OCI-LY3 (cell line): ENCODE measurements around the gene ERGIC1.

Experiments
- H2AFZ ChIP-seq: fragments of 200-600, 300-600 bp; shearing (Covaris generic); 2 replicates; pipeline ENCODE4 v1.6.0; 2014; ENCODE audit warnings: antibody characterized with exemption, low read depth, low read length
- H3K27ac ChIP-seq: fragments of 200-600, 300-600 bp; sonication (generic); 2 replicates; pipeline ENCODE4 v1.5.1; 2014; ENCODE audit warnings: mild to moderate bottlenecking, low read length, moderate library complexity, mixed read lengths
- H3K27me3 ChIP-seq: fragments of 200-600, 300-600 bp; sonication (generic); 2 replicates; pipeline ENCODE4 v1.6.1; 2014; ENCODE audit warnings: low read depth, low read length, mixed read lengths
- H3K36me3 ChIP-seq: fragments of 200-600, 300-600 bp; sonication (generic); replicated peaks from 2 replicates; pipeline ENCODE3; 2014; ENCODE audit warnings: low read depth, low read length, mixed read lengths
- H3K4me1 ChIP-seq: fragments of 300-600, 200-600 bp; sonication (generic); 2 replicates; pipeline ENCODE4 v1.6.1; 2014; ENCODE audit warnings: low read length, mixed read lengths
- H3K4me2 ChIP-seq: fragments of 200-600, 300-600 bp; sonication (generic); 2 replicates; pipeline ENCODE4 v1.6.1; 2014; ENCODE audit warnings: low read length, mixed read lengths
- H3K4me3 ChIP-seq: fragments of 300-600, 200-600 bp; sonication (generic); 2 replicates; pipeline ENCODE4 v1.5.1; 2014; ENCODE audit warnings: antibody characterized with exemption, mild to moderate bottlenecking, low read length, moderate library complexity
- H3K79me2 ChIP-seq: fragments of 300-600, 200-600 bp; shearing (Covaris generic); 2 replicates; pipeline ENCODE4 v1.6.1; 2014; ENCODE audit warnings: mild to moderate bottlenecking, low read length, mixed read lengths
- H3K9ac ChIP-seq: fragments of 300-600, 200-600 bp; shearing (Covaris generic); 2 replicates; pipeline ENCODE4 v1.6.0; 2014; ENCODE audit warnings: mild to moderate bottlenecking, low read length, moderate library complexity
- H3K9me3 ChIP-seq: fragments of 200-600, 300-600 bp; shearing (Covaris generic); 2 replicates; pipeline ENCODE4 v1.6.1; 2014; ENCODE audit warnings: low read length, mixed read lengths; ENCODE audit not compliant: insufficient read depth
- H4K20me1 ChIP-seq: fragments of 200-600, 300-600 bp; sonication (generic); 2 replicates; pipeline ENCODE4 v1.6.1; 2016; ENCODE audit warnings: low read length, mixed read lengths; ENCODE audit not compliant: insufficient read depth
- EZH2phosphoT487 ChIP-seq: fragments of 200-600 bp; shearing (Covaris generic); IDR thresholded peaks from 2 replicates; pipeline ENCODE4 v1.6.1; 2018; ENCODE audit warnings: antibody characterized with exemption, mixed run types, low read depth
- TF ChIP-seq, protein P1 (sequence below): fragments of 200-600, 300-600 bp; sonication (generic); IDR thresholded peaks from 2 replicates; pipeline ENCODE4 v1.5.1; 2014; ENCODE audit warnings: antibody characterized with exemption, low read length, low read depth

ERGIC1 gene

DNA sequence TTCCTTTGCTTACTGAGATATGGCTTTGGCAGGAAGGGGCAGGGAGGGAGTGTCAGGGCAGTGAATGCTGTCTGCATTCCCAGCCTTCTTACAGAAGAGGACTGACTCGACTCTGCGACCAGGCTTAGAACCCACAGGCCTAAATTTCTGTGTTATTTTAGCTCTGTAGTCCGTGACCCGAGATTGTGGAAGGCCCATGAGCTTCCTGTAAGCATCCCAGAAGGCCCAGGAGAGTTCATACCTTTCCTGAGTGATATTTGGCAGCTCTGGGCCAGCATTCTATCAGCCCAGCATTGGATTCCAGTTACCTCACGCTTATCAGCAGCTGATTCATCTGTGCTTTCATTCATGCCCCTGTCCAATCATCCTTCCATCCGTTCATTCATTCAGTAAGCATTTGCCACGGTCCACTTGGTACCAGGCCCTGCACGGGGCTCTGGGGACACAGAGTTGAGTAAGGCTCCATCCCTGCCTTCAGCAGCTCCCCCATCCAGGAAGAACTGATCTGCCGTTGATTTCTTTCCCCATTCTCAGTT, 97.0 kb downstream of the ERGIC1 start:
- TF ChIP-seq, protein P1, sequence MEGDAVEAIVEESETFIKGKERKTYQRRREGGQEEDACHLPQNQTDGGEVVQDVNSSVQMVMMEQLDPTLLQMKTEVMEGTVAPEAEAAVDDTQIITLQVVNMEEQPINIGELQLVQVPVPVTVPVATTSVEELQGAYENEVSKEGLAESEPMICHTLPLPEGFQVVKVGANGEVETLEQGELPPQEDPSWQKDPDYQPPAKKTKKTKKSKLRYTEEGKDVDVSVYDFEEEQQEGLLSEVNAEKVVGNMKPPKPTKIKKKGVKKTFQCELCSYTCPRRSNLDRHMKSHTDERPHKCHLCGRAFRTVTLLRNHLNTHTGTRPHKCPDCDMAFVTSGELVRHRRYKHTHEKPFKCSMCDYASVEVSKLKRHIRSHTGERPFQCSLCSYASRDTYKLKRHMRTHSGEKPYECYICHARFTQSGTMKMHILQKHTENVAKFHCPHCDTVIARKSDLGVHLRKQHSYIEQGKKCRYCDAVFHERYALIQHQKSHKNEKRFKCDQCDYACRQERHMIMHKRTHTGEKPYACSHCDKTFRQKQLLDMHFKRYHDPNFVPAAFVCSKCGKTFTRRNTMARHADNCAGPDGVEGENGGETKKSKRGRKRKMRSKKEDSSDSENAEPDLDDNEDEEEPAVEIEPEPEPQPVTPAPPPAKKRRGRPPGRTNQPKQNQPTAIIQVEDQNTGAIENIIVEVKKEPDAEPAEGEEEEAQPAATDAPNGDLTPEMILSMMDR = no peak
- TF ChIP-seq EZH2phosphoT487 = no peak
- no peaks in the 10 kb centered on the region for H3K36me3 ChIP-seq
- H3K4me2 ChIP-seq = no peak overlapping the region
- no peak overlapping the region for H3K4me3 ChIP-seq
- H3K27me3 ChIP-seq = no peaks in the 10 kb centered on the region
- no peaks in the 10 kb centered on the region for H4K20me1 ChIP-seq
- no peak overlapping the region for H3K9ac ChIP-seq
- H3K9me3 ChIP-seq = no peaks in the 10 kb centered on the region
- no peak overlapping the region for H2AFZ ChIP-seq
- no peak overlapping the region for H3K27ac ChIP-seq
- H3K4me1 ChIP-seq = peaks cover 8% of the 10 kb centered on the region
- no peaks in the 10 kb centered on the region for H3K79me2 ChIP-seq

DNA sequence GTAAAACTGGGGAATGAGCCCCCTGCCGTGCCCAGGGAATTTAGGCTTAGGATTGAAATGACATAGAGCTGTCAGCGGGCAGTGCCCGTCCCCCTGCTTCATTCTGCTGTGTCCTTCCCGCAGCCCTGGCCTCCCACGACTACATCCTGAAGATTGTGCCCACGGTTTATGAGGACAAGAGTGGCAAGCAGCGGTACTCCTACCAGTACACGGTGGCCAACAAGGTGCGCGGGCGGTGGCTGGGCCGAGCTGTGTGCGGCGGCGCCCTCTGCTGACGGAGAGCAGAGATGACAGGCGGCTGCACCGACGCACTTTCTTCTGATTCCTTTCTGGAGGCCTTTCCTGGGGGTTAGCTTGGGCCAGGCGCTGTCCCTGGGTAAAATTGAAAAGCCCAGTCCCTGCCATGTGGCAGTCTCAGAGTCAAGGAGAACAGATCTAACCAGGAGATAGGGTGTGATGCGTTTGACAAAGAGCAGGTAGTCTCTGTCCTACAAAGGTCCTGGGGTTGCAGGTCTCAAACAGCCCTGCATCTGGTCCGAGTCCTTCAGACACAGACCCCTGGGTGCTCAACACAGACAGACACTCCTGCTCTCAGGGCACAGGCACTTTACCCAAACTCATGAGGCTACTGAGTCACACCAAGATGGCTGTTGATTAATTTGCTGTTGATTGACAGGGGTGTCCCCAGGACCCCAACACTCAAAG, 98.4 kb downstream of the ERGIC1 start:
- H2AFZ ChIP-seq = no peak overlapping the region
- no peaks in the 10 kb centered on the region for H4K20me1 ChIP-seq
- no peaks in the 10 kb centered on the region for H3K27me3 ChIP-seq
- no peaks in the 10 kb centered on the region for H3K36me3 ChIP-seq
- no peaks in the 10 kb centered on the region for H3K79me2 ChIP-seq
- no peak overlapping the region for H3K27ac ChIP-seq
- H3K4me1 ChIP-seq = peaks cover 8% of the 10 kb centered on the region
- TF ChIP-seq, protein P1 = peak; percentile 89
- TF ChIP-seq EZH2phosphoT487 = no peak
- no peaks in the 10 kb centered on the region for H3K9me3 ChIP-seq
- peak overlapping the region; percentile 45 for H3K4me2 ChIP-seq
- H3K4me3 ChIP-seq = peak overlapping the region; percentile 18; the same call in 1 of the 2 replicates
- no peak overlapping the region for H3K9ac ChIP-seq

DNA sequence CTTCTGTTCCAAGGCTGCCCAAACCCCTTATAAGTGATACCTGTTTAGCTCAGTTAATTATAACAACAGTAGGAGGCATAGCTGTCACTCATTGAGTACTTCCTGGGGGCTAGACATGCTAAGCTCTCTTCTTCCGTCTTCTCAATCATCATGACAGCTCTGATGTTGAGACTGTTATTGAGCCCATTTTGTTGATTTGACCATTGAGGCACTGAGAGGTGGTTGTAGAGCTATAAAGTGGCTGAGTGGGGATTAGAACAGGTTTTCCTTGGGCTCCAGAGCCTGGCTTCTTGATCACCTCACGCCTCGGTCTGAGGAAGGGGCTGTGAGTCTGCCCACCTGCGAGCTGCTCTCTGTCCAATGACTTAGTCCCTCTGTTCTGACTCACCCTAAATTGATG, 99.2 kb downstream of the ERGIC1 start:
- Histone ChIP-seq H3K79me2 (no peaks in the 10 kb centered on the region), H3K27me3 (no peaks in the 10 kb centered on the region), H3K4me2 (no peak overlapping the region), H3K9ac (no peak overlapping the region), H3K4me3 (no peak overlapping the region), H3K9me3 (no peaks in the 10 kb centered on the region), H3K4me1 (peaks cover 8% of the 10 kb centered on the region), H3K27ac (no peak overlapping the region), H3K36me3 (no peaks in the 10 kb centered on the region), H4K20me1 (no peaks in the 10 kb centered on the region), H2AFZ (no peak overlapping the region)
- TF ChIP-seq, protein P1 = no peak
- TF ChIP-seq EZH2phosphoT487 = no peak

DNA sequence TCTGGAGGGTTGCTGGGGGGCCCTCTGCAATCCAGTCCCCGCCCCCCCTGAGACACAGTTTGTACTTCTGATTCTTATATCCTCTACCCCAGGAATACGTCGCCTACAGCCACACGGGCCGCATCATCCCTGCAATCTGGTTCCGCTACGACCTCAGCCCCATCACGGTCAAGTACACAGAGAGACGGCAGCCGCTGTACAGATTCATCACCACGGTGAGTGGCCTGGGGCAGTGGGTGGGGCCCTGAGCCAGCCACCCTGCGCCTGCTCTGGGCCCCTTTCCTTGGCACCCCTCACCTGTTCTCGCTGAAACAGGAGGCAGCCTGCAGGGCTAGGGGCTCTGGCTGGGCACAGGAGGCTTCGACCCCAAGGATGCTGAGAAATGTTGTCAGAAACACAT, 101.0 kb downstream of the ERGIC1 start:
- Histone ChIP-seq H3K36me3 (no peaks in the 10 kb centered on the region), H3K4me1 (peaks cover 8% of the 10 kb centered on the region)
- TF ChIP-seq EZH2phosphoT487 = no peak
- TF ChIP-seq, protein P1 = no peak

More for the DNA sequence above, 101.0 kb downstream of the ERGIC1 start:
- Histone ChIP-seq H3K9ac (no peak overlapping the region), H3K4me2 (no peak overlapping the region), H3K79me2 (no peaks in the 10 kb centered on the region), H3K27me3 (no peaks in the 10 kb centered on the region), H3K9me3 (no peaks in the 10 kb centered on the region), H4K20me1 (no peaks in the 10 kb centered on the region), H3K4me3 (no peak overlapping the region), H3K27ac (no peak overlapping the region), H2AFZ (no peak overlapping the region)
